WTC11 (cell line): Measurements from ENCODE around the gene SCML1.

Source experiments
- ATF1 ChIP-seq: sonication (generic); formaldehyde crosslinking; IDR thresholded peaks from 2 replicates; pipeline ENCODE4 v1.8.1; 2023; ENCODE audit warnings: mild to moderate bottlenecking, moderate library complexity, missing genetic modification reagents
- ATF2 ChIP-seq: sonication (generic); formaldehyde crosslinking; IDR thresholded peaks from 2 replicates; pipeline ENCODE4 v1.8.1; 2022; ENCODE audit warnings: low read depth, missing genetic modification reagents, borderline replicate concordance
- CBFB ChIP-seq: sonication (generic); formaldehyde crosslinking; IDR thresholded peaks from 2 replicates; pipeline ENCODE4 v1.8.1; 2022; ENCODE audit warnings: mild to moderate bottlenecking, low read depth, missing genetic modification reagents
- CREB1 ChIP-seq: sonication (generic); formaldehyde crosslinking; IDR thresholded peaks from 2 replicates; pipeline ENCODE4 v1.8.0; 2023; ENCODE audit warnings: mild to moderate bottlenecking, missing genetic modification reagents
- CTCF ChIP-seq: fragments of 200-600 bp; IDR thresholded peaks from 2 replicates; pipeline ENCODE4 v1.8.0; 2022; ENCODE audit warnings: antibody characterized with exemption
- ESRRA ChIP-seq: sonication (generic); formaldehyde crosslinking; IDR thresholded peaks from 2 replicates; pipeline ENCODE4 v1.8.1; 2022; ENCODE audit warnings: mild to moderate bottlenecking, missing genetic modification reagents, borderline replicate concordance
- FOXP4 ChIP-seq: sonication (generic); formaldehyde crosslinking; IDR thresholded peaks from 2 replicates; pipeline ENCODE4 v1.8.0; 2022; ENCODE audit warnings: mild to moderate bottlenecking, missing genetic modification reagents
- IRF2 ChIP-seq: sonication (generic); formaldehyde crosslinking; IDR thresholded peaks from 2 replicates; pipeline ENCODE4 v1.8.0; 2022; ENCODE audit warnings: low read depth, missing genetic modification reagents, borderline replicate concordance
- MAX ChIP-seq: sonication (generic); formaldehyde crosslinking; IDR thresholded peaks from 2 replicates; pipeline ENCODE4 v1.8.0; 2022; ENCODE audit warnings: mild to moderate bottlenecking, missing genetic modification reagents
- NFE2L1 ChIP-seq: sonication (generic); formaldehyde crosslinking; IDR thresholded peaks from 2 replicates; pipeline ENCODE4 v1.8.1; 2023; ENCODE audit warnings: missing genetic modification reagents
- PRDM15 ChIP-seq: sonication (generic); formaldehyde crosslinking; IDR thresholded peaks from 2 replicates; pipeline ENCODE4 v1.8.0; 2022; ENCODE audit warnings: missing genetic modification reagents
- SP1 ChIP-seq: sonication (generic); formaldehyde crosslinking; conservative IDR thresholded peaks from 2 replicates; pipeline ENCODE4 v1.8.1; 2022; ENCODE audit warnings: missing genetic modification reagents
- TEAD4 ChIP-seq: sonication (generic); formaldehyde crosslinking; IDR thresholded peaks from 2 replicates; pipeline ENCODE4 v1.8.0; 2022; ENCODE audit warnings: mild to moderate bottlenecking, missing genetic modification reagents
- USF2 ChIP-seq: sonication (generic); formaldehyde crosslinking; IDR thresholded peaks from 2 replicates; pipeline ENCODE4 v1.8.1; 2023; ENCODE audit warnings: mild to moderate bottlenecking, missing genetic modification reagents, moderate library complexity

- TF ChIP-seq CTCF (no peak), ATF1 (CRISPR knock-in tag) (no peak), FOXP4 (CRISPR knock-in tag) (no peak), NFE2L1 (CRISPR knock-in tag) (no peak), MAX (no peak), ESRRA (CRISPR knock-in tag) (no peak), SP1 (CRISPR knock-in tag) (no peak), TEAD4 (no peak), ATF2 (CRISPR knock-in tag) (no peak), CREB1 (CRISPR knock-in tag) (no peak), CBFB (CRISPR knock-in tag) (no peak), IRF2 (CRISPR knock-in tag) (no peak), PRDM15 (CRISPR knock-in tag) (no peak), USF2 (CRISPR knock-in tag) (no peak)
Measured at GRCh38 chrX:17710871-17711301, 26.4 kb upstream of the SCML1 start.
